Ascending aorta (tissue), 2 donors: Measurements from ENCODE around the gene PSMB10. TPM values are rescaled to one million over a fixed set of nuclear protein-coding genes. Genes with fewer than 3 reads are reported as not detected.

ENCODE experiments used
- DNase-seq, 2 donors: peaks; one replicate each; pipeline ENCODE4 v3.0.0-alpha.2; 2019; ENCODE audit warnings: low spot score in 2 of 2
- H3K27ac ChIP-seq, 2 donors: fragments of 200-600 bp; sonication (generic); one replicate each; pipeline ENCODE4 v1.5.1; 2016 to 2017; ENCODE audit warnings: mild to moderate bottlenecking in 1 of 2
- H3K27me3 ChIP-seq: fragments of 200-600 bp; sonication (generic); one replicate; pipeline ENCODE4 v1.5.1; 2017
- H3K36me3 ChIP-seq, 2 donors: fragments of 200-600 bp; sonication (generic); one replicate each; pipeline ENCODE4 v1.5.1; 2016
- H3K4me1 ChIP-seq, 2 donors: fragments of 200-600 bp; sonication (generic); one replicate each; pipeline ENCODE4 v1.5.1; 2016 to 2017; ENCODE audit warnings: mild to moderate bottlenecking in 1 of 2
- H3K4me3 ChIP-seq, 2 donors: fragments of 200-600 bp; sonication (generic); one replicate each; pipeline ENCODE4 v1.5.1; 2016 to 2017; ENCODE audit warnings: mild to moderate bottlenecking in 1 of 2
- H3K9me3 ChIP-seq, 2 donors: fragments of 200-600 bp; sonication (generic); one replicate each; pipeline ENCODE4 v1.5.1; 2016
- intact Hi-C: fragments of 100-400 bp; cut with DNase I; formaldehyde crosslinking; loops from one replicate; pipeline ENCODE4 v1.15.1; 2023
- total RNA-seq: library from RNA; depleted of rRNA; stranded (reverse); fragments of >200 nt; gene quantifications from one replicate; pipeline ENCODE4 v1.1.0, GENCODE V29; 2016
- TF ChIP-seq, protein P1 (sequence below), 3 experiments: fragments of 200-600 bp in 2 of 3; fragments of 450-650 bp in 1 of 3; sonication (generic) in 2 of 3; IDR thresholded peaks; one replicate each; pipeline ENCODE4 v1.5.1; 2016 to 2019; ENCODE audit warnings: antibody characterized with exemption in 3 of 3, mild to moderate bottlenecking in 1 of 3, moderate library complexity in 1 of 3

PSMB10 gene
- total RNA-seq, 1 donor from 2014 or later: 13.9 TPM

DNA sequence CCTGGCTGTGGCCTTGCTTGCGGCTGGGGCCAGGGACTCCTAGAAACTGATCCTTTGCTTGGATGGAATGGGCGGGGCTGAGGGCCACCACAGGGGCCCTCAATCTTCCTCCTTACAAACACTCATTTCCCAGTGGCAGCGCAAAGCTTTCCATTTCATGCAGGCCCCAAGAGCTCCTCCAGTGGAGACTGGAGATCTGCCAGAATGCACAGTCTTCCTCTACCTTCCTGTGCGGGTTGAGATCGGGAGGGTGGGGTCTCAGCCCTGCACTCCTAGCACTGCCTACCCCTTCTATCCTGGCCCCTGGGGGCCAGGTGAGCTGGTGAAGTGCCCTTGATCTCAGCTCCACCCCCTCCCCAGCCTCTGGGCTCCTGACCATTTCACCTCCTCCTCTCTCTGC, 50.3 kb downstream of the PSMB10 start:
- DNase-seq: no peak
- Histone ChIP-seq H3K4me1 (peaks cover 6 to 13% of the 10 kb centered on the region in 2 donors), H3K9me3 (no peaks in the 10 kb centered on the region), H3K27ac (no peak overlapping the region), H3K27me3 (no peaks in the 10 kb centered on the region), H3K4me3 (no peak overlapping the region), H3K36me3 (peaks cover 26 to 35% of the 10 kb centered on the region in 2 donors)
- intact Hi-C loops: no loop called here
- TF ChIP-seq, protein P1, sequence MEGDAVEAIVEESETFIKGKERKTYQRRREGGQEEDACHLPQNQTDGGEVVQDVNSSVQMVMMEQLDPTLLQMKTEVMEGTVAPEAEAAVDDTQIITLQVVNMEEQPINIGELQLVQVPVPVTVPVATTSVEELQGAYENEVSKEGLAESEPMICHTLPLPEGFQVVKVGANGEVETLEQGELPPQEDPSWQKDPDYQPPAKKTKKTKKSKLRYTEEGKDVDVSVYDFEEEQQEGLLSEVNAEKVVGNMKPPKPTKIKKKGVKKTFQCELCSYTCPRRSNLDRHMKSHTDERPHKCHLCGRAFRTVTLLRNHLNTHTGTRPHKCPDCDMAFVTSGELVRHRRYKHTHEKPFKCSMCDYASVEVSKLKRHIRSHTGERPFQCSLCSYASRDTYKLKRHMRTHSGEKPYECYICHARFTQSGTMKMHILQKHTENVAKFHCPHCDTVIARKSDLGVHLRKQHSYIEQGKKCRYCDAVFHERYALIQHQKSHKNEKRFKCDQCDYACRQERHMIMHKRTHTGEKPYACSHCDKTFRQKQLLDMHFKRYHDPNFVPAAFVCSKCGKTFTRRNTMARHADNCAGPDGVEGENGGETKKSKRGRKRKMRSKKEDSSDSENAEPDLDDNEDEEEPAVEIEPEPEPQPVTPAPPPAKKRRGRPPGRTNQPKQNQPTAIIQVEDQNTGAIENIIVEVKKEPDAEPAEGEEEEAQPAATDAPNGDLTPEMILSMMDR (IDR thresholded peaks at IDR 0.05): no peak

DNA sequence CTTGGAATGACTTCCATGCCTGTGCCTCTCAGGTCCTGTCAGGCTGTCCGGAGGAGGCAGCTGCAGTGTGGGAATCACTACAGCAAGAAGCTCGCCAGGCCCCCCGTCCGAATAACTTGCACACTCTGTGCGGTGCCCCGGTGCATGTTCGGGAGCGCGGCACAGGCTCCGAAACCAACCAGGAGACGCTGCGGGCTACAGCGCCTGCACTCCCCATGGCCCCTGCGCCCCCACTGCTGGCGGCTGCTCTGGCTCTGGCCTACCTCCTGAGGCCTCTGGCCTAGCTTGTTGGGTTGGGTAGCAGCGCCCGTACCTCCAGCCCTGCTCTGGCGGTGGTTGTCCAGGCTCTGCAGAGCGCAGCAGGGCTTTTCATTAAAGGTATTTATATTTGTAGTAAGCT, 50.7 kb downstream of the PSMB10 start:
- Histone ChIP-seq H3K36me3 (peaks cover 30 to 39% of the 10 kb centered on the region in 2 donors), H3K27ac (peak overlapping the region in 1 of 2 donors; percentile 67), H3K4me1 (peaks cover 6 to 13% of the 10 kb centered on the region in 2 donors), H3K27me3 (no peaks in the 10 kb centered on the region), H3K4me3 (no peak overlapping the region), H3K9me3 (no peaks in the 10 kb centered on the region)
- DNase-seq: no peak
- intact Hi-C loops: no loop called here
- TF ChIP-seq, protein P1 (IDR thresholded peaks at IDR 0.05): no peak

DNA sequence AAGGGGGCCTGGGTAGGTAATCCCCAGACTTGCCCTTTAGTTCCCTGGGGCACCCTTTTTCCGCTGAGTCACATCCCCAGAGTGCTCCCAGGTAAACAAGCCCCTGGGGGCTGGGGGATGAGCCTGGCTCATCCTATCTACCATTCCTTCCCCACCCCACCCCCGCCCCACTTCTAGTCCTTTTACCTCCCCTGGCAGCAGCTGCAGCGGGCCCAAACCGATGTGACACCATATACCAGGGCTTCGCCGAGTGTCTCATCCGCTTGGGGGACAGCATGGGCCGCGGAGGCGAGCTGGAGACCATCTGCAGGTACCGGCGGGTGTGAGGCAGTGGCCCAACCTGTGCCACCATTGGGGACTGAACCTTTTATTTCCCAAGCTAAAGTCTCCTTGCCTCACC, 51.1 kb downstream of the PSMB10 start:
- Histone ChIP-seq H3K9me3 (no peaks in the 10 kb centered on the region), H3K4me1 (peaks cover 6 to 13% of the 10 kb centered on the region in 2 donors), H3K27ac (peak overlapping the region; percentile 67 to 75), H3K4me3 (no peak overlapping the region), H3K27me3 (no peaks in the 10 kb centered on the region), H3K36me3 (peaks cover 35 to 44% of the 10 kb centered on the region in 2 donors)
- TF ChIP-seq, protein P1 (IDR thresholded peaks at IDR 0.05): no peak
- no peak for DNase-seq
- intact Hi-C loops: no loop called here

DNA sequence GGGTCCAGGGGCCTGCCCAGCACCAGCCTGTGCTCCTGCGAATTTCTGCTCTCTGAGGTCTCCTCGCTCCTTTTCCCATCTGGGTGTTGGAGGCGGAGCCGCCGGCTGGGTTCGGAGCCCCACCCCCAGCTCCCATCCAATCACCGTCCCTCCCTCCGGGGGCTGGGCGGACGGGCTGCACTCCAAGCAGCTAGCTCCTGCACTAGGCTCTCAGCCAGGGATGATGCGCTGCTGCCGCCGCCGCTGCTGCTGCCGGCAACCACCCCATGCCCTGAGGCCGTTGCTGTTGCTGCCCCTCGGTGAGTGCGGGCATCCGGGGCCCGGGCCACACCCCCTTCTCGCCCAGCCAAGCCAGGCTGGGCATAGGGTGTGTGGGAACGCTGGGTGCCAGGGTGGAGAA, 52.0 kb downstream of the PSMB10 start, which contains the start of gene NRN1L:
TSS of gene NRN1L (plus strand) at position 202 of the 400 bp plus-strand sequence. CDS start at position 221, 19 bp downstream.
- TF ChIP-seq, protein P1 (IDR thresholded peaks at IDR 0.05): no peak
- Histone ChIP-seq H3K27me3 (no peaks in the 10 kb centered on the region), H3K36me3 (peaks cover 43 to 52% of the 10 kb centered on the region in 2 donors), H3K27ac (peak within 1 kb of the TSS; percentile 67 to 75), H3K4me1 (peaks cover 6 to 13% of the 10 kb centered on the region in 2 donors), H3K4me3 (peak within 1 kb of the TSS in 1 of 2 donors; percentile 45), H3K9me3 (no peaks in the 10 kb centered on the region)
- peak; percentile 26 to 93 for DNase-seq
- intact Hi-C loops: loop anchor here (5.0 kb wide), 1 partner anchor 158 kb away; no protein-coding TSS in a partner anchor

Other genes with a start within 250 kb of the PSMB10 start
- gene GFOD2, start 217.5 kb downstream of the PSMB10 start, total RNA-seq: 43.5 TPM
- 50.0 TPM for gene RANBP10, start 130.3 kb downstream of the PSMB10 start, total RNA-seq
- 5.4 TPM for gene TSNAXIP1, start 130.0 kb downstream of the PSMB10 start, total RNA-seq
- gene THAP11, start 94.5 kb downstream of the PSMB10 start, total RNA-seq: 85.4 TPM
- 156 TPM for gene NUTF2, start 89.9 kb downstream of the PSMB10 start, total RNA-seq
- gene CENPT, start 89.2 kb downstream of the PSMB10 start, total RNA-seq: 220 TPM
- gene EDC4, start 63.8 kb downstream of the PSMB10 start, total RNA-seq: 125 TPM
- gene NRN1L, start 52.0 kb downstream of the PSMB10 start, total RNA-seq: not detected
- 41.0 TPM for gene PSKH1, start 43.6 kb downstream of the PSMB10 start, total RNA-seq
- gene CTRL, start 5.0 kb downstream of the PSMB10 start, total RNA-seq: 0.43 TPM
- gene LCAT, start 7.3 kb upstream of the PSMB10 start, total RNA-seq: 6.6 TPM
- 83.2 TPM for gene SLC12A4, start 31.8 kb upstream of the PSMB10 start, total RNA-seq
- gene DPEP3, start 43.6 kb upstream of the PSMB10 start, total RNA-seq: not detected
- gene DPEP2, start 62.6 kb upstream of the PSMB10 start, total RNA-seq: 1.1 TPM
- gene DPEP2NB, start 79.1 kb upstream of the PSMB10 start, total RNA-seq: not detected
- 3.0 TPM for gene DDX28, start 86.4 kb upstream of the PSMB10 start, total RNA-seq
- gene DUS2, start 86.4 kb upstream of the PSMB10 start, total RNA-seq: 7.6 TPM
- 36.4 TPM for gene NFATC3, start 148.5 kb upstream of the PSMB10 start, total RNA-seq